MCF 10A (cell line): ENCODE measurements around the gene CYP27A1. TPM values are rescaled to one million over a fixed set of nuclear protein-coding genes. Genes with fewer than 3 reads are reported as not detected.

ENCODE experiments used
- BruUV-seq: library from RNA; stranded (reverse); fragments of 400-500 nt; replicated peaks from 2 replicates; lab custom pipeline; 2021; lab: Mats Ljungman, UMichigan
- CTCF ChIA-PET: fragments of 300-600 bp; sonication (Branson Sonifier 250); formaldehyde crosslinking; extraction: SDS; loops from one replicate; lab custom pipeline; 2021; ENCODE audit warnings: antibody characterized with exemption, inconsistent platforms; lab: Yijun Ruan, JAX
- POLR2A ChIA-PET: fragments of 300-600, 350-650 bp; sonication (Branson Sonifier 250); formaldehyde crosslinking; extraction: SDS; loops from one replicate; lab custom pipeline; 2020; ENCODE audit warnings: antibody characterized with exemption, inconsistent platforms; lab: Yijun Ruan, JAX
- DNase-seq: peaks from one replicate; pipeline ENCODE4 v3.0.0-alpha.2; 2018; ENCODE audit not compliant: unreplicated experiment
- H3K27ac Mint-ChIP-seq: one replicate; pipeline ENCODE4 v1.8.0; 2022; ENCODE audit warnings: mild to moderate bottlenecking, low read depth, mixed read lengths; ENCODE audit not compliant: unreplicated experiment
- H3K27me3 Mint-ChIP-seq: one replicate; pipeline ENCODE4 v1.8.0; 2022; ENCODE audit warnings: mixed read lengths; ENCODE audit not compliant: insufficient read depth, unreplicated experiment
- H3K36me3 Mint-ChIP-seq: one replicate; pipeline ENCODE4 v1.8.0; 2022; ENCODE audit warnings: mild to moderate bottlenecking, moderate library complexity, mixed read lengths; ENCODE audit not compliant: insufficient read depth, unreplicated experiment
- H3K4me1 Mint-ChIP-seq: one replicate; pipeline ENCODE4 v1.8.0; 2022; ENCODE audit warnings: mixed read lengths; ENCODE audit not compliant: insufficient read depth, unreplicated experiment
- H3K4me3 Mint-ChIP-seq: one replicate; pipeline ENCODE4 v1.8.0; 2022; ENCODE audit warnings: mild to moderate bottlenecking, moderate library complexity, mixed read lengths; ENCODE audit not compliant: unreplicated experiment
- H3K9me3 Mint-ChIP-seq: one replicate; pipeline ENCODE4 v1.8.0; 2022; ENCODE audit warnings: mixed read lengths; ENCODE audit not compliant: unreplicated experiment
- CTCF ChIP-seq: fragments of 200-600 bp; IDR thresholded peaks from one replicate; pipeline ENCODE4 v1.8.0; 2022; ENCODE audit warnings: antibody characterized with exemption, mild to moderate bottlenecking; ENCODE audit not compliant: unreplicated experiment
- intact Hi-C: fragments of 100-400 bp; cut with micrococcal nuclease; formaldehyde crosslinking; loops from 2 replicates; pipeline ENCODE4 v1.14.1; 2022
- total RNA-seq: library from RNA; stranded (reverse); gene quantifications from 2 replicates; pipeline ENCODE4 v1.2.3, GENCODE V29; 2022

Gene CYP27A1
- total RNA-seq, 1 experiment from 2014 or later = not detected

GRCh38 chr2:218785103-218785502, 3.2 kb downstream of the CYP27A1 start:
- H3K4me3 Mint-ChIP-seq = no peak overlapping the region
- intact Hi-C loops = no loop called here
- H3K36me3 Mint-ChIP-seq = no peaks in the 10 kb centered on the region
- H3K9me3 Mint-ChIP-seq = no peaks in the 10 kb centered on the region
- DNase-seq = no peak
- no peaks in the 10 kb centered on the region for H3K27me3 Mint-ChIP-seq
- BruUV-seq = no TSS peak
- H3K27ac Mint-ChIP-seq = no peak overlapping the region
- no peak for TF ChIP-seq CTCF
- CTCF ChIA-PET = no interaction called here
- no peaks in the 10 kb centered on the region for H3K4me1 Mint-ChIP-seq
- POLR2A ChIA-PET = interaction anchor here (0.6 kb wide), 1 partner anchor 66 kb away, joined by 5 read pairs; no protein-coding TSS in a partner anchor

GRCh38 chr2:218786133-218786532, 4.2 kb downstream of the CYP27A1 start:
- Mint-ChIP-seq H3K4me1 (no peaks in the 10 kb centered on the region), H3K4me3 (no peak overlapping the region), H3K9me3 (no peaks in the 10 kb centered on the region), H3K36me3 (no peaks in the 10 kb centered on the region), H3K27me3 (no peaks in the 10 kb centered on the region), H3K27ac (no peak overlapping the region)
- ChIA-PET CTCF (interaction anchor here (0.6 to 0.9 kb wide), 2 partner anchors 17 to 99 kb away, joined by 3 to 4 read pairs; no protein-coding TSS in a partner anchor), POLR2A (no interaction called here)
- no peak for DNase-seq
- TF ChIP-seq CTCF = no peak
- BruUV-seq = no TSS peak
- intact Hi-C loops = no loop called here

- no peaks in the 10 kb centered on the region for H3K36me3 Mint-ChIP-seq
- ChIA-PET CTCF (interaction anchor here (0.7 kb wide), 1 partner anchor 58 kb away, joined by 5 read pairs; no protein-coding TSS in a partner anchor), POLR2A (no interaction called here)
- intact Hi-C loops = no loop called here
- H3K27me3 Mint-ChIP-seq = no peaks in the 10 kb centered on the region
- H3K27ac Mint-ChIP-seq = no peak overlapping the region
- no peaks in the 10 kb centered on the region for H3K9me3 Mint-ChIP-seq
- BruUV-seq = no TSS peak
- H3K4me1 Mint-ChIP-seq = no peaks in the 10 kb centered on the region
- DNase-seq = peak; percentile 4
- TF ChIP-seq CTCF = no peak
- no peak overlapping the region for H3K4me3 Mint-ChIP-seq
Measured at GRCh38 chr2:218788529-218789255, 6.7 kb downstream of the CYP27A1 start.

GRCh38 chr2:218792433-218792832, 10.5 kb downstream of the CYP27A1 start:
- no TSS peak for BruUV-seq
- intact Hi-C loops = no loop called here
- POLR2A ChIA-PET = interaction anchor here (0.6 kb wide), 1 partner anchor 94 kb away, joined by 3 read pairs; no protein-coding TSS in a partner anchor

More at GRCh38 chr2:218792433-218792832, 10.5 kb downstream of the CYP27A1 start:
- Mint-ChIP-seq H3K27me3 (no peaks in the 10 kb centered on the region), H3K9me3 (no peaks in the 10 kb centered on the region), H3K36me3 (no peaks in the 10 kb centered on the region), H3K4me3 (no peak overlapping the region), H3K27ac (no peak overlapping the region), H3K4me1 (no peaks in the 10 kb centered on the region)
- CTCF ChIA-PET = no interaction called here
- no peak for DNase-seq
- TF ChIP-seq CTCF = no peak
